Endodermal cell (in vitro differentiated cells): ENCODE results near the gene CIZ1. TPM values are rescaled to one million over a fixed set of nuclear protein-coding genes. Genes with fewer than 3 reads are reported as not detected.

Experiments
- DNase-seq: peaks from one replicate; pipeline ENCODE4 v3.0.0-alpha.2; 2017
- H3K27ac ChIP-seq: 2 replicates; pipeline ENCODE4 v1.5.1; 2013; ENCODE audit warnings: mild to moderate bottlenecking, low read depth, low read length, moderate library complexity
- H3K27me3 ChIP-seq: 2 replicates; pipeline ENCODE4 v1.6.1; 2013; ENCODE audit warnings: mild to moderate bottlenecking, low read length, moderate library complexity; ENCODE audit not compliant: insufficient read depth, control insufficient read depth, poor library complexity, severe bottlenecking
- H3K36me3 ChIP-seq: 2 replicates; pipeline ENCODE4 v1.7.0; 2013; ENCODE audit warnings: mild to moderate bottlenecking, low read length, moderate library complexity; ENCODE audit not compliant: control insufficient read depth, insufficient read depth
- H3K4me1 ChIP-seq: one replicate; pipeline ENCODE4 v1.7.0; 2013; ENCODE audit warnings: low read length; ENCODE audit not compliant: control insufficient read depth, insufficient read depth
- H3K4me3 ChIP-seq: 2 replicates; pipeline ENCODE4 v1.5.1; 2013; ENCODE audit warnings: mild to moderate bottlenecking, low read length, moderate library complexity
- H3K9ac ChIP-seq: 2 replicates; pipeline ENCODE4 v1.6.1; 2013; ENCODE audit warnings: mild to moderate bottlenecking, low read length, moderate library complexity; ENCODE audit not compliant: poor library complexity, severe bottlenecking; ENCODE audit errors: extremely low read depth
- H3K9me3 ChIP-seq: 2 replicates; pipeline ENCODE4 v1.6.1; 2013; ENCODE audit warnings: mild to moderate bottlenecking, low read length, moderate library complexity; ENCODE audit not compliant: control insufficient read depth
- H3K27ac Mint-ChIP-seq: 2 replicates; pipeline ENCODE4 v1.8.0; 2020; ENCODE audit warnings: mixed read lengths
- H3K27me3 Mint-ChIP-seq: 2 replicates; pipeline ENCODE4 v1.8.0; 2021; ENCODE audit warnings: mild to moderate bottlenecking, mixed read lengths; ENCODE audit not compliant: insufficient read depth
- H3K36me3 Mint-ChIP-seq: 2 replicates; pipeline ENCODE4 v1.8.0; 2020; ENCODE audit warnings: low read depth, mixed read lengths
- H3K4me1 Mint-ChIP-seq: 2 replicates; pipeline ENCODE4 v1.8.0; 2020; ENCODE audit warnings: mixed read lengths
- H3K4me3 Mint-ChIP-seq: 2 replicates; pipeline ENCODE4 v1.8.0; 2020; ENCODE audit warnings: mild to moderate bottlenecking, moderate library complexity, mixed read lengths
- H3K9me3 Mint-ChIP-seq: 2 replicates; pipeline ENCODE4 v1.8.0; 2020; ENCODE audit warnings: mild to moderate bottlenecking, mixed read lengths
- CTCF ChIP-seq: fragments of 200-600 bp; sonication (generic); conservative IDR thresholded peaks from 2 replicates; pipeline ENCODE4 v1.5.0; 2021; ENCODE audit warnings: antibody characterized with exemption, mild to moderate bottlenecking
- WGBS, 2 experiments: methylation state at CpG; one replicate each; pipeline versions ENCODE4 v1.1.5 to v1.1.7; 2013; ENCODE audit warnings: missing lambda C conversion rate in 2 of 2, mixed read lengths in 1 of 2; ENCODE audit not compliant: insufficient coverage in 1 of 2, insufficient read length in 1 of 2; 5-methylcytosine and 5-hydroxymethylcytosine counted together
- total RNA-seq, 2 donors: library from RNA; stranded (reverse); fragmentation: NEBNext Ultra II Directional in 1 of 2; extraction: Animal tissue kit (Norgen Biotek cat#: 25700) in 1 of 2; gene quantifications; 2 replicates in 1 of 2; 3 replicates in 1 of 2; pipeline ENCODE4 v1.2.1, GENCODE V29; 2021

Gene CIZ1
- total RNA-seq, 2 donors from 2014 or later = 115 to 117 TPM

GRCh38 chr9:128127568-128127989 is 63.8 kb downstream of the CIZ1 start, which contains the start of gene PTGES2:
TSS of gene PTGES2 (minus strand) at chr9:128127729. CDS start at chr9:128127717, 12 bp downstream.
- Mint-ChIP-seq H3K36me3 (peaks cover 21% of the 10 kb centered on the region), H3K4me3 (peak within 1 kb of the TSS; percentile 91), H3K9me3 (peaks cover 14% of the 10 kb centered on the region), H3K4me1 (peaks cover 12% of the 10 kb centered on the region), H3K27me3 (peaks cover 27% of the 10 kb centered on the region), H3K27ac (peak within 1 kb of the TSS; percentile 99)
- 0% methylated on average over 25 to 56 of the region's 56 CpGs for WGBS, 2 experiments
- TF ChIP-seq CTCF = no peak
- Histone ChIP-seq H3K27me3 (no peaks in the 10 kb centered on the region), H3K36me3 (peaks cover 13% of the 10 kb centered on the region), H3K9me3 (no peaks in the 10 kb centered on the region), H3K9ac (peak within 1 kb of the TSS; percentile 89), H3K4me1 (no peaks in the 10 kb centered on the region), H3K4me3 (peak within 1 kb of the TSS; percentile 95), H3K27ac (peak within 1 kb of the TSS; percentile 90)
- DNase-seq = peak; percentile 88

GRCh38 chr9:128125580-128126354 is 65.6 kb downstream of the CIZ1 start:
- Mint-ChIP-seq H3K27ac (no peak overlapping the region), H3K4me1 (peaks cover 7% of the 10 kb centered on the region), H3K9me3 (peaks cover 14% of the 10 kb centered on the region), H3K36me3 (peaks cover 21% of the 10 kb centered on the region), H3K27me3 (peaks cover 14% of the 10 kb centered on the region), H3K4me3 (peak overlapping the region; percentile 91)
- Histone ChIP-seq H3K27ac (no peak overlapping the region), H3K36me3 (peaks cover 21% of the 10 kb centered on the region), H3K4me1 (no peaks in the 10 kb centered on the region), H3K27me3 (no peaks in the 10 kb centered on the region), H3K4me3 (peak overlapping the region; percentile 95), H3K9me3 (no peaks in the 10 kb centered on the region), H3K9ac (no peak overlapping the region)
- DNase-seq = no peak
- 89 to 91% methylated on average over 7 to 10 of the region's 10 CpGs for WGBS, 2 experiments
- TF ChIP-seq CTCF = no peak

- Mint-ChIP-seq H3K9me3 (peaks cover 14% of the 10 kb centered on the region), H3K36me3 (peaks cover 21% of the 10 kb centered on the region), H3K27me3 (peaks cover 12% of the 10 kb centered on the region), H3K27ac (no peak overlapping the region), H3K4me3 (peak overlapping the region; percentile 91), H3K4me1 (peaks cover 7% of the 10 kb centered on the region)
- no peak overlapping the region for H3K9ac ChIP-seq
- H3K27me3 ChIP-seq = no peaks in the 10 kb centered on the region
- H3K27ac ChIP-seq = no peak overlapping the region
- H3K36me3 ChIP-seq = peaks cover 21% of the 10 kb centered on the region
- 82 to 84% methylated on average over 12 to 16 of the region's 16 CpGs for WGBS, 2 experiments
- H3K4me1 ChIP-seq = no peaks in the 10 kb centered on the region
- TF ChIP-seq CTCF = peak; percentile 80
- H3K4me3 ChIP-seq = no peak overlapping the region
- peak; percentile 95 for DNase-seq
- H3K9me3 ChIP-seq = no peaks in the 10 kb centered on the region
Observed at GRCh38 chr9:128124873-128125579, 66.3 kb downstream of the CIZ1 start.
